ENCODE data around the gene PTPRG. TPM values are rescaled to one million over a fixed set of nuclear protein-coding genes. Genes with fewer than 3 reads are reported as not detected.

Gene PTPRG
- total RNA-seq, 4 donors from 2014 or later: 8.4 to 37.3 (median 14.9) TPM

DNA sequence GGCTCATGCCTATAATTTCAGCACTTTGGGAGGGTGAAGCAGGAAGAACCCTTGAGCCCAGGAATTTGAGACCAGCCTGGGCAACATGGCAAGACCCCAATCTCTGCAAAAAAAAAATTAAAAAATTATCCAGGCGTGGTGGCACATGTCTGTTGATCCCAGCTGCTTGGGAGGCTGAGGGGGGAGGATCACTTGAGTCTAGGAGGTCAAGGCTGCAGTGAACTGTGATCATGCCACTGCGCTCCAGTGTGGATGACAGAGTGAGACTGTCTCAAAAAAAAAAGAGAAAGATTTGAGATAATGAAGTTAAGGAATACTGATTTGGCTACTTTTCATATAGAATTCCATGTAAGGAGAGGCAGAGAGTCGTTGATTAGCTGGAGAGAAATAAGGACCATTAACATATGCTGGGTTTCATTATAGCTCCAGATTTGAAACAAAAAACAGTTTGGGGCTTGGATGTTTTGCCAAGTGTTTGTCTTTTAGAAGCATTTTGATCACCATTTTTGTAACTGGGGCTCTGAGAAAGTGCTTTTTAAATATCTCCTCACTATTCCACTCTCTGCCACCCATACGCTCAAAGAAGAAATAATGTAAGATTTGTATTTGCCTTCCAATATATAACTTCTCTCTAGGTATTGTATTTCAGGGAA is 597.8 kb downstream of the PTPRG start:
- DNase-seq (ENCODE audit: low spot score in 2 of 2): no peak
- intact Hi-C loops (cut with DNase I; ENCODE audit: low total_unique reads): no loop called here
- no peak overlapping the region for H3K4me3 ChIP-seq (ENCODE audit: low read depth, poor library complexity, severe bottlenecking)
- WGBS, 2 donors: 52 to 71% methylated on average over 4 of the region's 4 CpGs
- TF ChIP-seq POLR2A (IDR thresholded peaks at IDR 0.05): no peak
- TF ChIP-seq, protein P1, sequence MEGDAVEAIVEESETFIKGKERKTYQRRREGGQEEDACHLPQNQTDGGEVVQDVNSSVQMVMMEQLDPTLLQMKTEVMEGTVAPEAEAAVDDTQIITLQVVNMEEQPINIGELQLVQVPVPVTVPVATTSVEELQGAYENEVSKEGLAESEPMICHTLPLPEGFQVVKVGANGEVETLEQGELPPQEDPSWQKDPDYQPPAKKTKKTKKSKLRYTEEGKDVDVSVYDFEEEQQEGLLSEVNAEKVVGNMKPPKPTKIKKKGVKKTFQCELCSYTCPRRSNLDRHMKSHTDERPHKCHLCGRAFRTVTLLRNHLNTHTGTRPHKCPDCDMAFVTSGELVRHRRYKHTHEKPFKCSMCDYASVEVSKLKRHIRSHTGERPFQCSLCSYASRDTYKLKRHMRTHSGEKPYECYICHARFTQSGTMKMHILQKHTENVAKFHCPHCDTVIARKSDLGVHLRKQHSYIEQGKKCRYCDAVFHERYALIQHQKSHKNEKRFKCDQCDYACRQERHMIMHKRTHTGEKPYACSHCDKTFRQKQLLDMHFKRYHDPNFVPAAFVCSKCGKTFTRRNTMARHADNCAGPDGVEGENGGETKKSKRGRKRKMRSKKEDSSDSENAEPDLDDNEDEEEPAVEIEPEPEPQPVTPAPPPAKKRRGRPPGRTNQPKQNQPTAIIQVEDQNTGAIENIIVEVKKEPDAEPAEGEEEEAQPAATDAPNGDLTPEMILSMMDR (IDR thresholded peaks at IDR 0.05): no peak

DNA sequence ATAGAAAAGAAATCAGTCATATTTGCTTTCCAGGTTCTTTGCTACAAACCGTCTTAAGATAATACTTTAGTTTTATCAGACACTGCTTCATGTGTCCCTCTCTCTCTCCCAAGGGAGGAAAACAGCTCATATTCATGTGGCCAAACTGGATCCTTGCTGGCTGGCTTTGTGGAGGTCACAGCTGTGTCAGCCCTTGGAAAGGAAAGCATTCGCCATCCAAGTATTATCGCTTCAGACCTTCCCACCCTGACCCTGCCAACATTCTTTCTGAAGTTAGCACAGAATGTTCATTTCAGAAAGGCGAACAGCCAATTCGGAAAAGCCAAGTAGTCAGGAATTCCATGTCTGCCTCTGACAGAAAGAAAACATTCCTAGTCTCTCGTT is 598.3 kb downstream of the PTPRG start:
- WGBS, 2 donors: 43 to 48% methylated on average over 6 of the region's 6 CpGs
- peak; percentile 89 to 92 for DNase-seq (ENCODE audit: low spot score in 2 of 2)
- intact Hi-C loops (cut with DNase I; ENCODE audit: low total_unique reads): no loop called here

DNA sequence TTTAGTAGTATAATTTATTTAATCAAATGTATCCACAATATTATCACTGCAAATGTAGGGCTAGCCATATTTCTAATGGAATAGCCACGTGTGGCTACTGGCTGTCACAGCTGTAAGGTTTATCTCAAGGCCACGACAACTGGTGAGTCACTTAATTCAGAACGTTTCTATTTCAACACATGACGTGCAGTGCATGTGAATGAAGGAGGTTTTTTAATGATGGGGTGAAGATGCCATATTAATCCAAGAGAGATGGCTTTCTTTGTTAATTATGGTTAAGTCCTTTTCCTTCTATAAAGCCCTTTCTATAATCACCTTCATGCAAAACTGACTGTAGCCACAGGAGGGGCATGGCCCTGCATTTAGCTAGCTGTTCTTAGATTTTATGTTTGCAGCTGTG is 600.0 kb downstream of the PTPRG start:
- DNase-seq (ENCODE audit: low spot score in 2 of 2): peak in 1 of 2 donors; percentile 30
- intact Hi-C loops (cut with DNase I; ENCODE audit: low total_unique reads): no loop called here
- 54 to 57% methylated on average over 4 of the region's 4 CpGs for WGBS, 2 donors
- TF ChIP-seq, protein P1 (IDR thresholded peaks at IDR 0.05): no peak
- TF ChIP-seq POLR2A (IDR thresholded peaks at IDR 0.05): no peak
- H3K4me3 ChIP-seq (ENCODE audit: low read depth, poor library complexity, severe bottlenecking): no peak overlapping the region

More for the DNA sequence above, 598.3 kb downstream of the PTPRG start:
- TF ChIP-seq, protein P1 (IDR thresholded peaks at IDR 0.05): no peak
- TF ChIP-seq POLR2A (IDR thresholded peaks at IDR 0.05): no peak
- no peak overlapping the region for H3K4me3 ChIP-seq (ENCODE audit: low read depth, poor library complexity, severe bottlenecking)

DNA sequence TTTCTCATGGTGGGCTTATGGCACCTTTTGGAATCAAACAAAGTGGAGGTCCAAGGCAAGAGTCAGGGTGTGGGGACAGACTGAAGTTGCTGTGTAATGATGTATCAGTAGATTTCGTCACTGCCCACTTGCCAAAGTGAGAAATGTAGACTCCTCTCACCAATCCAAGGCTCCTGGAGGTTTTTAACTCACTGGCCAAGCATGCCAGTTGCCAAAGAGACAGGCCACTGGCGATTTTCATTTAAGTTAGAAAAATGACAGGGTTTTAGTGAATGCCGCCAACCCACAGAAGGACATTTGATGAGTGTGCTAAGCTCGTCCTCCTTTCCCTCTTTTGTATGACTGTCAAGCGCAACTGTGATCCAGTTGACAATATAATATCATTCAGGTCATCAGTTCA is 602.8 kb downstream of the PTPRG start:
- 92 to 98% methylated on average over 5 of the region's 5 CpGs for WGBS, 2 donors
- intact Hi-C loops (cut with DNase I; ENCODE audit: low total_unique reads): no loop called here
- H3K4me3 ChIP-seq (ENCODE audit: low read depth, poor library complexity, severe bottlenecking): no peak overlapping the region
- DNase-seq (ENCODE audit: low spot score in 2 of 2): no peak
- TF ChIP-seq POLR2A (IDR thresholded peaks at IDR 0.05): no peak
- TF ChIP-seq, protein P1 (IDR thresholded peaks at IDR 0.05): no peak

DNA sequence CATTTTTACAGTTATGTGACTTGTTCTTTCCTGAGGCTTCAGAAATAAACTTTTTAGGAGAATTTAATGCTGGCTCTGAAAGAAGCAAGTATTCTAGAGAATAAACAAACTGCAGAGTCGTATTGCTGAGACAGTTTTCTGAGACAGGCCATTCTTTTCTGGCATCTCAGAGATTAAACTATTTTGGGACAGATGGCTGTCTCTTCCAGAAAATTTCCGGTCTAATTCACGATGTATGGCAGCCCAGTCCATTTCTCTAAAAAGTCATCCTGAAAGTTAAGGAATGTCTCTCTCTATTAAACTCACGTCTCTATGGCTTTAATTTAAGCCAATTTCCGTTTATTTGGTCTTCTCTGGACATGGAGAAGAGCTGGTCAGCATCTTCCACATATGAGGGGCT is 603.4 kb downstream of the PTPRG start:
- intact Hi-C loops (cut with DNase I; ENCODE audit: low total_unique reads): no loop called here
- 79 to 83% methylated on average over 5 of the region's 5 CpGs for WGBS, 2 donors
- no peak overlapping the region for H3K4me3 ChIP-seq (ENCODE audit: low read depth, poor library complexity, severe bottlenecking)
- TF ChIP-seq, protein P1 (IDR thresholded peaks at IDR 0.05): no peak
- TF ChIP-seq POLR2A (IDR thresholded peaks at IDR 0.05): no peak
- DNase-seq (ENCODE audit: low spot score in 2 of 2): no peak
